HG03097 (cell line): ENCODE data around the gene EVL.
"Not testable (repeated sequence)": the region's sequence is repeated elsewhere in the genome, so short reads cannot be mapped to it uniquely, and the experiment has no call there.

Experiments used
- ATAC-seq: cut with Tn5 transposase; IDR thresholded peaks from one replicate; pipeline ENCODE4 v1.9.1; 2021; ENCODE audit not compliant: unreplicated experiment, low FRiP score

Gene EVL

GRCh38 chr14:100065111-100065871 is at the start of gene EVL:
EVL (plus strand) TSS chr14:100065422; CDS start chr14:100065501, 79 bp downstream.
- ATAC-seq: peak; percentile 47

GRCh38 chr14:100017553-100017952 is 47.7 kb upstream of the EVL start:
- ATAC-seq: no peak

- no peak for ATAC-seq
Observed at GRCh38 chr14:100018054-100018453, 47.2 kb upstream of the EVL start.

GRCh38 chr14:100018482-100018881 is 46.7 kb upstream of the EVL start:
- no peak for ATAC-seq

GRCh38 chr14:100019156-100019744 is 46.0 kb upstream of the EVL start:
- no peak for ATAC-seq

GRCh38 chr14:100020629-100021028 is 44.6 kb upstream of the EVL start:
- no peak for ATAC-seq

GRCh38 chr14:100022772-100023451 is 42.3 kb upstream of the EVL start:
- no peak for ATAC-seq

GRCh38 chr14:100025111-100025510 is 40.1 kb upstream of the EVL start:
- ATAC-seq: no peak

GRCh38 chr14:100027771-100028490 is 37.3 kb upstream of the EVL start:
- no peak for ATAC-seq

GRCh38 chr14:100028990-100029677 is 36.1 kb upstream of the EVL start:
- no peak for ATAC-seq

GRCh38 chr14:100030006-100030405 is 35.2 kb upstream of the EVL start:
- not testable (repeated sequence) for ATAC-seq

- ATAC-seq: no peak
Observed at GRCh38 chr14:100030452-100031153, 34.6 kb upstream of the EVL start.

- no peak for ATAC-seq
Observed at GRCh38 chr14:100031506-100032281, 33.5 kb upstream of the EVL start.

- no peak for ATAC-seq
Observed at GRCh38 chr14:100032738-100033137, 32.5 kb upstream of the EVL start.

GRCh38 chr14:100033347-100034075 is 31.7 kb upstream of the EVL start:
- ATAC-seq: no peak

GRCh38 chr14:100034468-100034867 is 30.8 kb upstream of the EVL start:
- ATAC-seq: no peak

- no peak for ATAC-seq
Observed at GRCh38 chr14:100034961-100035500, 30.2 kb upstream of the EVL start.

- ATAC-seq: no peak
Observed at GRCh38 chr14:100035700-100036099, 29.5 kb upstream of the EVL start.
